Memory B cell (primary cell): ENCODE results near the gene ANKRD53.
"Not testable (repeated sequence)": the region's sequence is repeated elsewhere in the genome, so short reads cannot be mapped to it uniquely, and the experiment has no call there.

Experiments
- ATAC-seq: fragments of 150-1000 bp; cut with Tn5 transposase; 2 replicates; pipeline ENCODE4 v1.10.0; 2021; ENCODE audit warnings: low read depth, mild to moderate bottlenecking, moderate library complexity
- DNase-seq, 2 donors: peaks; one replicate each; pipeline ENCODE4 v3.0.0; 2022; ENCODE audit warnings: low spot score in 2 of 2
- H3K27ac Mint-ChIP-seq: one replicate; pipeline ENCODE4 v1.8.0; 2022; ENCODE audit warnings: mild to moderate bottlenecking, moderate library complexity, mixed read lengths
- H3K27me3 Mint-ChIP-seq: one replicate; pipeline ENCODE4 v1.8.0; 2022; ENCODE audit warnings: mixed read lengths
- H3K36me3 Mint-ChIP-seq: one replicate; pipeline ENCODE4 v1.8.0; 2022; ENCODE audit warnings: mild to moderate bottlenecking, mixed read lengths
- H3K4me1 Mint-ChIP-seq: one replicate; pipeline ENCODE4 v1.8.0; 2022; ENCODE audit warnings: mixed read lengths
- H3K4me3 Mint-ChIP-seq: one replicate; pipeline ENCODE4 v1.8.0; 2022; ENCODE audit warnings: mild to moderate bottlenecking, moderate library complexity, mixed read lengths
- H3K9me3 Mint-ChIP-seq: one replicate; pipeline ENCODE4 v1.8.0; 2022; ENCODE audit warnings: mixed read lengths

Gene ANKRD53

DNA sequence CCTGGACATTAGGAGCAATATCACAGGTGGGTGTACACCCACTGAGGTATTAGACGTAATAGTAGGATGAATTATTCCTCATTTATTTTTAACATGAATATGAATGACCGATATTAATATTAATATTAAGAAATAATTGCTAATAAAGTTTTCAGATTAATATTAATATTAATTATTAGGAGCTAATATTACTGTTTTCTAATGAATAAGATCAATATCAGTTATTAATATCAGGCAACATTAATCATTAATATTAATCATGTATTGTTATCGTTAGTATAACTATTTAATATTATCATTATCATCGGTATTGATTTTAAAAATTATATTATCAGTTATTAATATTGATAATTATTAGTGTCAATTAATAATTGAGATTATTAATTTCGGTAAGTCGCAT, 41.6 kb downstream of the ANKRD53 start:
- not testable (repeated sequence) for ATAC-seq, H3K36me3 Mint-ChIP-seq

DNA sequence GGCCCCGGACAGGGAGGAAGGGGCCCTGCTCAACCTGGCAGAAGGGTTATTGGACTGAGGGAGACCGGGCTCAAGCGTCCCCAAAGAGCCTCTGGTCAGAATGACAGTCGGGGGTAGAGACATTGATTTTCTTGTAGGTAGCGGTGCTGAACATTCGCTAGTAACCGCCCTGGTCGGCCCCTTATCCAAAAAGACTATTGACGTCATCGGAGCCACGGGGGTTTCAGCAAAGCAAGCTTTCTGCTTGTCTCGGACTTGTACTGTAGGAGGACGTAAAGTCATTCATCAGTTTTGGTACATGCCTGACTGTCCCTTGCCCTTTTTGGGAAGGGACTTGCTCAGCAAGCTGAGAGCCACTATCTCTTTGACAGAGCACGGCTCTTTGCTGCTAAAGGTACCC, 43.0 kb downstream of the ANKRD53 start:
- H3K36me3 Mint-ChIP-seq, ATAC-seq, DNase-seq, H3K4me3 Mint-ChIP-seq, H3K9me3 Mint-ChIP-seq, H3K27ac Mint-ChIP-seq, H3K4me1 Mint-ChIP-seq, H3K27me3 Mint-ChIP-seq: not testable (repeated sequence)

More for the DNA sequence above, 41.6 kb downstream of the ANKRD53 start:
- not testable (repeated sequence) for H3K27me3 Mint-ChIP-seq, H3K4me3 Mint-ChIP-seq, H3K9me3 Mint-ChIP-seq, H3K4me1 Mint-ChIP-seq, DNase-seq, H3K27ac Mint-ChIP-seq

DNA sequence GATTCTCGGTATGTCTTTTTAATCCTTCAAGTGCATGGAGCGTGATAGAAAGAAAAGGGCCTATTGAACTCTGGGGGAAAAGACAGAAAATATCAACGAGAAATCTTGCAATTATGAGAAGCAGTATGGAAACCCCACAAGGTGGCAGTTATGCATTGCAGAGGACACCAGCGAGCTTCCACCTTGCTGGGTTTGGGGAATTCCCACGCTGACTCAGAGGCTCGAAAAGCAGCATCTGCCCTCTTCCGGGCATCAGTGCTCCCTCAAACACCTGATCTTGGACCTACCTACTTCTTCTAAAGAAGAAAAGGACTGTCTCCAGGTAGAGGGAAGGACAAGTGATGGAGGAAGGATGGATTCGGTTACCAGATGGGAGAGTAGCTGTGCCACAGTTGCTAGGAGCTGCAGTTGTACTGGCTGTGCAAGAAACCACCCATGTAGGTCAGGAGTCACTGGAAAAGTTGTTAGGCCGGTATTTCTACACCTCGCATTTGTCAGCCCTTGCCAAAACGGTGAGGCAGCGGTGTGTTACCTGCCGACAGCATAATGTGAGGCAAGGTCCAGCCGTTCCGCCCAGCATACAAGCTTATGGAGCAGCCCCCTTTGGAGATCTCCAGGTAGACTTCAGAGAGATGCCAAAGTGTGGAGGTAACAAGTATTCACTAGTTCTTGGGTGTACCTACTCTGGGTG, 45.3 kb downstream of the ANKRD53 start:
- not testable (repeated sequence) for H3K9me3 Mint-ChIP-seq, H3K27me3 Mint-ChIP-seq, ATAC-seq, H3K36me3 Mint-ChIP-seq, H3K4me3 Mint-ChIP-seq, H3K4me1 Mint-ChIP-seq
- H3K27ac Mint-ChIP-seq = peak overlapping the region; percentile 50
- peak; percentile 34 to 49 for DNase-seq
